ENCODE results near the gene ADCY9.

Gene ADCY9

GRCh38 chr16:3912897-3913296 is 203.3 kb downstream of the ADCY9 start:
- DNase-seq (ENCODE audit: low read depth in 2 of 2): no peak

All from stimulated activated CD8-positive, alpha-beta memory T cell treated with anti-CD3 and anti-CD28 coated beads, Interleukin-2, amount 100 ng/mL, for 48 hours (primary cell).